ENCODE data around the gene SPPL2C. TPM values are rescaled to one million over a fixed set of nuclear protein-coding genes. Genes with fewer than 3 reads are reported as not detected.

SPPL2C gene
- total RNA-seq, 1 donor from 2014 or later: not detected

GRCh38 chr17:45826919-45827588, 17.6 kb upstream of the SPPL2C start:
- Histone ChIP-seq H3K9me3 (ENCODE audit: control insufficient read depth in 3 of 3, low read length in 3 of 3) (no peaks in the 10 kb centered on the region), H3K9ac (ENCODE audit: low read depth in 1 of 3, low read length in 3 of 3) (no peak overlapping the region), H3K27ac (ENCODE audit: low read depth, low read length) (no peak overlapping the region), H3K36me3 (ENCODE audit: control insufficient read depth in 3 of 3, insufficient read depth in 3 of 3, low read length in 3 of 3) (no peaks in the 10 kb centered on the region), H3K27me3 (ENCODE audit: control insufficient read depth in 3 of 3, insufficient read depth in 3 of 3, low read length in 3 of 3) (peaks cover 0 to 16% (median 7%) of the 10 kb centered on the region in 3 donors), H3K4me1 (ENCODE audit: control insufficient read depth in 3 of 3, insufficient read depth in 3 of 3, low read length in 3 of 3) (no peaks in the 10 kb centered on the region), H3K4me3 (ENCODE audit: low read length in 3 of 3) (no peak overlapping the region)

- no peak overlapping the region for H3K4me3 ChIP-seq (ENCODE audit: low read length in 3 of 3)
- H3K4me1 ChIP-seq (ENCODE audit: control insufficient read depth in 3 of 3, insufficient read depth in 3 of 3, low read length in 3 of 3): no peaks in the 10 kb centered on the region
- no peak overlapping the region for H3K27ac ChIP-seq (ENCODE audit: low read depth, low read length)
- H3K9me3 ChIP-seq (ENCODE audit: control insufficient read depth in 3 of 3, low read length in 3 of 3): no peaks in the 10 kb centered on the region
- peaks cover 4 to 16% (median 15%) of the 10 kb centered on the region in 3 donors for H3K27me3 ChIP-seq (ENCODE audit: control insufficient read depth in 3 of 3, insufficient read depth in 3 of 3, low read length in 3 of 3)
- H3K36me3 ChIP-seq (ENCODE audit: control insufficient read depth in 3 of 3, insufficient read depth in 3 of 3, low read length in 3 of 3): no peaks in the 10 kb centered on the region
- H3K9ac ChIP-seq (ENCODE audit: low read depth in 1 of 3, low read length in 3 of 3): no peak overlapping the region
Measured at GRCh38 chr17:45828171-45828570, 16.5 kb upstream of the SPPL2C start.

GRCh38 chr17:45828582-45829133, 16.0 kb upstream of the SPPL2C start:
- no peak overlapping the region for H3K27ac ChIP-seq (ENCODE audit: low read depth, low read length)
- no peaks in the 10 kb centered on the region for H3K36me3 ChIP-seq (ENCODE audit: control insufficient read depth in 3 of 3, insufficient read depth in 3 of 3, low read length in 3 of 3)
- no peak overlapping the region for H3K9ac ChIP-seq (ENCODE audit: low read depth in 1 of 3, low read length in 3 of 3)
- peaks cover 4 to 18% (median 16%) of the 10 kb centered on the region in 3 donors for H3K27me3 ChIP-seq (ENCODE audit: control insufficient read depth in 3 of 3, insufficient read depth in 3 of 3, low read length in 3 of 3)
- H3K9me3 ChIP-seq (ENCODE audit: control insufficient read depth in 3 of 3, low read length in 3 of 3): no peaks in the 10 kb centered on the region
- no peak overlapping the region for H3K4me3 ChIP-seq (ENCODE audit: low read length in 3 of 3)
- no peaks in the 10 kb centered on the region for H3K4me1 ChIP-seq (ENCODE audit: control insufficient read depth in 3 of 3, insufficient read depth in 3 of 3, low read length in 3 of 3)

- Histone ChIP-seq H3K4me3 (ENCODE audit: low read length in 3 of 3) (no peak overlapping the region), H3K36me3 (ENCODE audit: control insufficient read depth in 3 of 3, insufficient read depth in 3 of 3, low read length in 3 of 3) (no peaks in the 10 kb centered on the region), H3K9ac (ENCODE audit: low read depth in 1 of 3, low read length in 3 of 3) (no peak overlapping the region), H3K27ac (ENCODE audit: low read depth, low read length) (no peak overlapping the region), H3K4me1 (ENCODE audit: control insufficient read depth in 3 of 3, insufficient read depth in 3 of 3, low read length in 3 of 3) (no peaks in the 10 kb centered on the region), H3K9me3 (ENCODE audit: control insufficient read depth in 3 of 3, low read length in 3 of 3) (no peaks in the 10 kb centered on the region), H3K27me3 (ENCODE audit: control insufficient read depth in 3 of 3, insufficient read depth in 3 of 3, low read length in 3 of 3) (peaks cover 10 to 20% (median 16%) of the 10 kb centered on the region in 3 donors)
Measured at GRCh38 chr17:45833920-45834319, 10.8 kb upstream of the SPPL2C start.

GRCh38 chr17:45834471-45835396, 9.9 kb upstream of the SPPL2C start:
- no peak overlapping the region for H3K27ac ChIP-seq (ENCODE audit: low read depth, low read length)
- H3K27me3 ChIP-seq (ENCODE audit: control insufficient read depth in 3 of 3, insufficient read depth in 3 of 3, low read length in 3 of 3): peaks cover 10 to 20% (median 11%) of the 10 kb centered on the region in 3 donors
- H3K4me1 ChIP-seq (ENCODE audit: control insufficient read depth in 3 of 3, insufficient read depth in 3 of 3, low read length in 3 of 3): no peaks in the 10 kb centered on the region

GRCh38 chr17:45835481-45835880, 9.2 kb upstream of the SPPL2C start:
- Histone ChIP-seq H3K9ac (ENCODE audit: low read depth in 1 of 3, low read length in 3 of 3) (no peak overlapping the region), H3K4me3 (ENCODE audit: low read length in 3 of 3) (no peak overlapping the region), H3K9me3 (ENCODE audit: control insufficient read depth in 3 of 3, low read length in 3 of 3) (no peaks in the 10 kb centered on the region), H3K4me1 (ENCODE audit: control insufficient read depth in 3 of 3, insufficient read depth in 3 of 3, low read length in 3 of 3) (no peaks in the 10 kb centered on the region), H3K27ac (ENCODE audit: low read depth, low read length) (no peak overlapping the region), H3K36me3 (ENCODE audit: control insufficient read depth in 3 of 3, insufficient read depth in 3 of 3, low read length in 3 of 3) (no peaks in the 10 kb centered on the region), H3K27me3 (ENCODE audit: control insufficient read depth in 3 of 3, insufficient read depth in 3 of 3, low read length in 3 of 3) (peaks cover 10 to 21% (median 11%) of the 10 kb centered on the region in 3 donors)

More at GRCh38 chr17:45834471-45835396, 9.9 kb upstream of the SPPL2C start:
- H3K9me3 ChIP-seq (ENCODE audit: control insufficient read depth in 3 of 3, low read length in 3 of 3): no peaks in the 10 kb centered on the region
- H3K36me3 ChIP-seq (ENCODE audit: control insufficient read depth in 3 of 3, insufficient read depth in 3 of 3, low read length in 3 of 3): no peaks in the 10 kb centered on the region
- H3K9ac ChIP-seq (ENCODE audit: low read depth in 1 of 3, low read length in 3 of 3): no peak overlapping the region
- no peak overlapping the region for H3K4me3 ChIP-seq (ENCODE audit: low read length in 3 of 3)

- H3K27ac ChIP-seq (ENCODE audit: low read depth, low read length): no peak overlapping the region
- no peak overlapping the region for H3K9ac ChIP-seq (ENCODE audit: low read depth in 1 of 3, low read length in 3 of 3)
- no peak overlapping the region for H3K4me3 ChIP-seq (ENCODE audit: low read length in 3 of 3)
- peaks cover 10 to 23% (median 11%) of the 10 kb centered on the region in 3 donors for H3K27me3 ChIP-seq (ENCODE audit: control insufficient read depth in 3 of 3, insufficient read depth in 3 of 3, low read length in 3 of 3)
- H3K4me1 ChIP-seq (ENCODE audit: control insufficient read depth in 3 of 3, insufficient read depth in 3 of 3, low read length in 3 of 3): no peaks in the 10 kb centered on the region
- H3K36me3 ChIP-seq (ENCODE audit: control insufficient read depth in 3 of 3, insufficient read depth in 3 of 3, low read length in 3 of 3): no peaks in the 10 kb centered on the region
- H3K9me3 ChIP-seq (ENCODE audit: control insufficient read depth in 3 of 3, low read length in 3 of 3): no peaks in the 10 kb centered on the region
Measured at GRCh38 chr17:45836047-45837044, 8.3 kb upstream of the SPPL2C start.

GRCh38 chr17:45837187-45837586, 7.5 kb upstream of the SPPL2C start:
- Histone ChIP-seq H3K9ac (ENCODE audit: low read depth in 1 of 3, low read length in 3 of 3) (no peak overlapping the region), H3K9me3 (ENCODE audit: control insufficient read depth in 3 of 3, low read length in 3 of 3) (no peaks in the 10 kb centered on the region), H3K36me3 (ENCODE audit: control insufficient read depth in 3 of 3, insufficient read depth in 3 of 3, low read length in 3 of 3) (no peaks in the 10 kb centered on the region), H3K27ac (ENCODE audit: low read depth, low read length) (no peak overlapping the region), H3K4me1 (ENCODE audit: control insufficient read depth in 3 of 3, insufficient read depth in 3 of 3, low read length in 3 of 3) (no peaks in the 10 kb centered on the region), H3K4me3 (ENCODE audit: low read length in 3 of 3) (no peak overlapping the region), H3K27me3 (ENCODE audit: control insufficient read depth in 3 of 3, insufficient read depth in 3 of 3, low read length in 3 of 3) (peaks cover 10 to 23% (median 11%) of the 10 kb centered on the region in 3 donors)

- H3K27me3 ChIP-seq (ENCODE audit: control insufficient read depth in 3 of 3, insufficient read depth in 3 of 3, low read length in 3 of 3): peaks cover 7 to 20% (median 11%) of the 10 kb centered on the region in 3 donors
- H3K9me3 ChIP-seq (ENCODE audit: control insufficient read depth in 3 of 3, low read length in 3 of 3): no peaks in the 10 kb centered on the region
- H3K36me3 ChIP-seq (ENCODE audit: control insufficient read depth in 3 of 3, insufficient read depth in 3 of 3, low read length in 3 of 3): no peaks in the 10 kb centered on the region
- H3K27ac ChIP-seq (ENCODE audit: low read depth, low read length): no peak overlapping the region
- no peaks in the 10 kb centered on the region for H3K4me1 ChIP-seq (ENCODE audit: control insufficient read depth in 3 of 3, insufficient read depth in 3 of 3, low read length in 3 of 3)
- no peak overlapping the region for H3K9ac ChIP-seq (ENCODE audit: low read depth in 1 of 3, low read length in 3 of 3)
- no peak overlapping the region for H3K4me3 ChIP-seq (ENCODE audit: low read length in 3 of 3)
Measured at GRCh38 chr17:45837603-45838002, 7.1 kb upstream of the SPPL2C start.
